IMR-90 (cell line): ENCODE measurements around the gene MIEF1. TPM values are rescaled to one million over a fixed set of nuclear protein-coding genes. Genes with fewer than 3 reads are reported as not detected.
"Not testable (repeated sequence)": the region's sequence is repeated elsewhere in the genome, so short reads cannot be mapped to it uniquely, and the experiment has no call there.

Experiments used
- ATAC-seq: fragments of 200-7000 bp; cut with Tn5 transposase; 2 replicates; pipeline ENCODE4 v1.9.1; 2020; ENCODE audit warnings: low read depth, mild to moderate bottlenecking, moderate library complexity
- BruUV-seq: library from RNA; stranded (reverse); fragments of 400-500 nt; replicated peaks from 2 replicates; lab custom pipeline; 2021; lab: Mats Ljungman, UMichigan
- CTCF ChIA-PET: fragments of 300-600 bp; formaldehyde crosslinking; extraction: SDS; loops from one replicate; lab custom pipeline; 2021; ENCODE audit warnings: antibody characterized with exemption; lab: Yijun Ruan, JAX
- POLR2A ChIA-PET: fragments of 300-600 bp; sonication (Branson Sonifier 250); formaldehyde crosslinking; loops from one replicate; lab custom pipeline; 2022; ENCODE audit warnings: antibody characterized with exemption; ENCODE audit not compliant: unreplicated experiment; lab: Charles Lee
- DNase-seq: peaks from one replicate; pipeline ENCODE4 v3.0.0; 2013
- H2AFZ ChIP-seq: replicated peaks from 2 replicates; pipeline ENCODE3; 2013; ENCODE audit warnings: low read length, mild to moderate bottlenecking; ENCODE audit not compliant: poor library complexity
- H2AK5ac ChIP-seq: 2 replicates; pipeline ENCODE4 v1.6.1; 2013; ENCODE audit warnings: low read depth, low read length, inconsistent platforms
- H2AK9ac ChIP-seq: replicated peaks from 2 replicates; pipeline ENCODE3; 2013; ENCODE audit warnings: mild to moderate bottlenecking, low read depth, low read length, moderate library complexity; ENCODE audit not compliant: poor library complexity
- H2BK120ac ChIP-seq: 2 replicates; pipeline ENCODE4 v1.6.1; 2013; ENCODE audit warnings: low read depth, low read length, inconsistent platforms
- H2BK15ac ChIP-seq: 3 replicates; pipeline ENCODE4 v1.6.1; 2013; ENCODE audit warnings: low read depth, low read length, inconsistent platforms
- H2BK20ac ChIP-seq: 2 replicates; pipeline ENCODE4 v1.6.1; 2013; ENCODE audit warnings: low read depth, mild to moderate bottlenecking, inconsistent platforms, low read length, moderate library complexity
- H2BK5ac ChIP-seq: 2 replicates; pipeline ENCODE4 v1.6.1; 2013; ENCODE audit warnings: mild to moderate bottlenecking, low read depth, low read length, inconsistent platforms; ENCODE audit not compliant: poor library complexity, severe bottlenecking
- H3K14ac ChIP-seq: replicated peaks from 2 replicates; pipeline ENCODE4 v1.6.1; 2013; ENCODE audit warnings: low read depth, low read length, inconsistent platforms
- H3K18ac ChIP-seq: 2 replicates; pipeline ENCODE4 v1.6.1; 2013; ENCODE audit warnings: low read depth, low read length, control low read depth
- H3K23ac ChIP-seq: 2 replicates; pipeline ENCODE4 v1.6.1; 2013; ENCODE audit warnings: low read depth, low read length, inconsistent platforms
- H3K27ac ChIP-seq: 2 replicates; pipeline ENCODE4 v1.5.1; 2013; ENCODE audit warnings: mild to moderate bottlenecking, control low read depth, low read length; ENCODE audit not compliant: insufficient read depth
- H3K27me3 ChIP-seq: 2 replicates; pipeline ENCODE4 v1.6.1; 2013; ENCODE audit warnings: low read length; ENCODE audit not compliant: control insufficient read depth, insufficient read depth
- H3K36me3 ChIP-seq: 2 replicates; pipeline ENCODE4 v1.6.1; 2013; ENCODE audit warnings: low read length, mixed read lengths; ENCODE audit not compliant: control insufficient read depth, insufficient read depth
- H3K4ac ChIP-seq: 2 replicates; pipeline ENCODE4 v1.6.1; 2013; ENCODE audit warnings: low read depth, low read length, inconsistent platforms
- H3K4me1 ChIP-seq: 2 replicates; pipeline ENCODE4 v1.6.1; 2013; ENCODE audit warnings: low read length, mixed read lengths; ENCODE audit not compliant: control insufficient read depth, insufficient read depth
- H3K4me2 ChIP-seq: 2 replicates; pipeline ENCODE4 v1.6.1; 2013; ENCODE audit warnings: low read depth, mild to moderate bottlenecking, control low read depth, low read length, moderate library complexity
- H3K4me3 ChIP-seq: 2 replicates; pipeline ENCODE4 v1.5.1; 2013; ENCODE audit warnings: low read depth, mild to moderate bottlenecking, control low read depth, low read length, moderate library complexity; ENCODE audit not compliant: insufficient read depth
- H3K56ac ChIP-seq: 2 replicates; pipeline ENCODE4 v1.6.1; 2013; ENCODE audit warnings: low read length, inconsistent platforms; ENCODE audit not compliant: insufficient read depth; ENCODE audit errors: extremely low read depth
- H3K79me1 ChIP-seq, 2 experiments: 2 replicates each; pipeline ENCODE4 v1.6.1; 2013; ENCODE audit warnings: low read length in 2 of 2, inconsistent platforms in 1 of 2, low read depth in 1 of 2
- H3K9ac ChIP-seq: 2 replicates; pipeline ENCODE4 v1.6.1; 2013; ENCODE audit warnings: low read depth, low read length, control low read depth
- H3K9me1 ChIP-seq: 2 replicates; pipeline ENCODE4 v1.6.1; 2013; ENCODE audit warnings: low read length, inconsistent platforms; ENCODE audit not compliant: insufficient read depth
- H3K9me3 ChIP-seq: 2 replicates; pipeline ENCODE4 v1.6.1; 2013; ENCODE audit warnings: low read length; ENCODE audit not compliant: control insufficient read depth, insufficient read depth
- H4K20me1 ChIP-seq: 2 replicates; pipeline ENCODE4 v1.6.1; 2013; ENCODE audit warnings: low read length, inconsistent platforms; ENCODE audit not compliant: insufficient read depth
- H4K5ac ChIP-seq: 2 replicates; pipeline ENCODE4 v1.6.1; 2013; ENCODE audit warnings: mild to moderate bottlenecking, low read depth, low read length, control low read depth
- H4K8ac ChIP-seq, 2 experiments: 2 replicates each; pipeline ENCODE4 v1.6.1; 2013; ENCODE audit warnings: low read depth in 2 of 2, low read length in 2 of 2, control low read depth in 1 of 2, inconsistent platforms in 1 of 2
- H4K91ac ChIP-seq: 2 replicates; pipeline ENCODE4 v1.6.1; 2013; ENCODE audit warnings: low read depth, low read length, inconsistent platforms; ENCODE audit not compliant: insufficient read depth
- WGBS, 2 experiments: methylation state at CpG; one replicate each; pipeline versions ENCODE4 v1.1.5 to v1.1.7; 2013; ENCODE audit warnings: missing lambda C conversion rate in 2 of 2; ENCODE audit not compliant: insufficient read length in 1 of 2; ENCODE audit errors: extremely low coverage in 2 of 2; 5-methylcytosine and 5-hydroxymethylcytosine counted together
- dilution Hi-C: fragments of 300-500 bp; cut with HindIII; formaldehyde crosslinking; loops from one replicate; pipeline ENCODE4 v1.14.3; 2018; ENCODE audit warnings: low sequenced_read_pairs; ENCODE audit not compliant: unreplicated experiment
- in situ Hi-C: fragments of 300-500 bp; cut with MboI; formaldehyde crosslinking; loops from 3 replicates; pipeline ENCODE4 v1.14.3; 2019; ENCODE audit warnings: low sequenced_read_pairs, inconsistent platforms, mixed read lengths
- intact Hi-C: fragments of 100-400 bp; cut with micrococcal nuclease; formaldehyde crosslinking; loops from 2 replicates; pipeline ENCODE4 v1.10.0; 2022
- polyA plus RNA-seq, 3 experiments: library from polyadenylated mRNA; depleted of rRNA; stranded (reverse); fragments of >200 nt; gene quantifications; 2 replicates each; pipeline ENCODE4 v1.2.3, GENCODE V29; 2012; ENCODE audit warnings: low replicate concordance in 1 of 3
- total RNA-seq: library from RNA; depleted of rRNA; stranded (reverse); fragments of >200 nt; gene quantifications from 2 replicates; pipeline ENCODE4 v1.2.3, GENCODE V29; 2012

MIEF1 gene
- total and polyA plus RNA-seq, 2 of the 4 experiments (the other 2 are of a cell fraction) = 9.7 to 16.9 TPM

- peaks cover 42 to 77% of the 10 kb centered on the region in 2 experiments for H3K79me1 ChIP-seq
- H3K4me2 ChIP-seq, H3K18ac ChIP-seq, POLR2A ChIA-PET, H3K23ac ChIP-seq, H2BK5ac ChIP-seq, H4K91ac ChIP-seq, H2AFZ ChIP-seq, H2AK9ac ChIP-seq, H3K9me1 ChIP-seq, H2AK5ac ChIP-seq, H2BK15ac ChIP-seq, H3K56ac ChIP-seq, H3K4me3 ChIP-seq, BruUV-seq, H3K27me3 ChIP-seq, CTCF ChIA-PET, H4K5ac ChIP-seq, H3K4me1 ChIP-seq, H3K9ac ChIP-seq, H3K14ac ChIP-seq, dilution Hi-C loops, ATAC-seq, H4K8ac ChIP-seq, intact Hi-C loops, H3K27ac ChIP-seq, H3K9me3 ChIP-seq, in situ Hi-C loops, H2BK20ac ChIP-seq, H2BK120ac ChIP-seq, H3K4ac ChIP-seq, DNase-seq: not testable (repeated sequence)
- peaks cover 53% of the 10 kb centered on the region for H3K36me3 ChIP-seq
- 79% methylated on average over 6 of the region's 10 CpGs; no CpG with 5 or more reads in 1 of the 2 experiments for WGBS, 2 experiments
- H4K20me1 ChIP-seq = peaks cover 36% of the 10 kb centered on the region
These were observed 4.9 kb downstream of the MIEF1 start for GRCh38 chr22:39507021-39507420.
